RKO (cell line): ENCODE results near the gene STX16.

Experiments
- DNase-seq: peaks from one replicate; pipeline ENCODE4 v3.0.0-alpha.2; 2016; ENCODE audit warnings: low spot score

STX16 gene

GRCh38 chr20:58650776-58651558 lies at the start of gene STX16:
STX16 (plus strand) TSS chr20:58651283; CDS start chr20:58652007, 724 bp downstream.
- DNase-seq, result peak; percentile 96

- no peak for DNase-seq
Observed at GRCh38 chr20:58602124-58602523, 49.0 kb upstream of the STX16 start.

- DNase-seq, result no peak
Observed at GRCh38 chr20:58603721-58604120, 47.4 kb upstream of the STX16 start.

GRCh38 chr20:58604128-58604881 lies 46.8 kb upstream of the STX16 start:
- no peak for DNase-seq

GRCh38 chr20:58605292-58606065 lies 45.6 kb upstream of the STX16 start:
- DNase-seq, result no peak

- DNase-seq, result no peak
Observed at GRCh38 chr20:58606184-58606583, 44.9 kb upstream of the STX16 start.

- DNase-seq, result no peak
Observed at GRCh38 chr20:58608096-58608840, 42.8 kb upstream of the STX16 start.

GRCh38 chr20:58609026-58609425 lies 42.1 kb upstream of the STX16 start:
- no peak for DNase-seq

- DNase-seq, result no peak
Observed at GRCh38 chr20:58610071-58610800, 40.8 kb upstream of the STX16 start.

- DNase-seq, result no peak
Observed at GRCh38 chr20:58610811-58611210, 40.3 kb upstream of the STX16 start.

- no peak for DNase-seq
Observed at GRCh38 chr20:58611236-58612030, 39.6 kb upstream of the STX16 start.

GRCh38 chr20:58612121-58612691 lies 38.9 kb upstream of the STX16 start:
- no peak for DNase-seq

- DNase-seq, result no peak
Observed at GRCh38 chr20:58613061-58613854, 37.8 kb upstream of the STX16 start.

- no peak for DNase-seq
Observed at GRCh38 chr20:58614366-58614765, 36.7 kb upstream of the STX16 start.

GRCh38 chr20:58614984-58615760 lies 35.9 kb upstream of the STX16 start:
- DNase-seq, result no peak

- no peak for DNase-seq
Observed at GRCh38 chr20:58616411-58616810, 34.7 kb upstream of the STX16 start.

GRCh38 chr20:58617158-58617557 lies 33.9 kb upstream of the STX16 start:
- DNase-seq, result no peak

- DNase-seq, result no peak
Observed at GRCh38 chr20:58618351-58619076, 32.6 kb upstream of the STX16 start.
